SU-DHL-6 (cell line): ENCODE measurements around the gene PEX3.

Source experiments
- CTCF ChIP-seq: fragments of 200-600 bp; sonication (generic); IDR thresholded peaks from one replicate; pipeline ENCODE4 v1.5.1; 2017; ENCODE audit warnings: antibody characterized with exemption, mild to moderate bottlenecking, low read length, moderate library complexity; ENCODE audit not compliant: insufficient read depth, poor library complexity, severe bottlenecking
- EZH2phosphoT487 ChIP-seq: fragments of 200-600 bp; sonication (generic), shearing (Covaris generic); conservative IDR thresholded peaks from 2 replicates; pipeline ENCODE4 v1.6.1; 2018; ENCODE audit warnings: mild to moderate bottlenecking, antibody characterized with exemption, low read length, moderate library complexity, mixed read lengths

- TF ChIP-seq CTCF (no peak), EZH2phosphoT487 (no peak)
These were observed 47.8 kb upstream of the PEX3 start for GRCh38 chr6:143402721-143403336.
